CD14-positive monocyte (primary cell): ENCODE measurements around the gene APP. TPM values are rescaled to one million over a fixed set of nuclear protein-coding genes. Genes with fewer than 3 reads are reported as not detected.

Experiments used
- DNase-seq, 3 donors: peaks; one replicate each; pipeline ENCODE4 v3.0.0-alpha.2; 2011 to 2022
- H2AFZ ChIP-seq: 2 replicates; pipeline ENCODE4 v1.6.0; 2012; ENCODE audit warnings: mild to moderate bottlenecking, low read depth, low read length, inconsistent platforms; ENCODE audit not compliant: insufficient read depth, poor library complexity, severe bottlenecking
- H3K27ac ChIP-seq, 2 donors: 1 replicate in 1 of 2; 2 replicates in 1 of 2; pipeline ENCODE4 v1.5.1; 2012 to 2013; ENCODE audit warnings: low read length in 2 of 2, control low read depth in 1 of 2, inconsistent platforms in 1 of 2, low read depth in 1 of 2, mild to moderate bottlenecking in 1 of 2
- H3K27me3 ChIP-seq, 2 donors: one replicate each; pipeline versions ENCODE4 v1.6.0 to v1.6.1; 2011 to 2013; ENCODE audit warnings: low read length in 2 of 2; ENCODE audit not compliant: control insufficient read depth in 2 of 2, insufficient read depth in 2 of 2
- H3K36me3 ChIP-seq, 2 donors: replicated peaks in 1 of 2; 1 replicate in 1 of 2; 2 replicates in 1 of 2; pipeline versions ENCODE4 v1.5.1 to v1.6.1; 2012 to 2013; ENCODE audit warnings: low read length in 2 of 2, control low read depth in 1 of 2, inconsistent platforms in 1 of 2, mild to moderate bottlenecking in 1 of 2; ENCODE audit not compliant: insufficient read depth in 2 of 2, control insufficient read depth in 1 of 2
- H3K4me1 ChIP-seq, 2 donors: 1 replicate in 1 of 2; 2 replicates in 1 of 2; pipeline versions ENCODE4 v1.5.1 to v1.6.1; 2012 to 2013; ENCODE audit warnings: low read length in 2 of 2, control low read depth in 1 of 2, inconsistent platforms in 1 of 2, mild to moderate bottlenecking in 1 of 2, moderate library complexity in 1 of 2; ENCODE audit not compliant: insufficient read depth in 2 of 2, control insufficient read depth in 1 of 2
- H3K4me2 ChIP-seq: replicated peaks from 2 replicates; pipeline ENCODE3; 2012; ENCODE audit warnings: low read length, moderate library complexity, mild to moderate bottlenecking; ENCODE audit not compliant: poor library complexity, severe bottlenecking; ENCODE audit errors: extremely low read depth
- H3K4me3 ChIP-seq, 3 experiments: fragments of 200-600 bp in 1 of 3; sonication (generic) in 1 of 3; replicated peaks in 1 of 3; 1 replicate in 2 of 3; 2 replicates in 1 of 3; pipeline ENCODE4 v1.5.1; 2011 to 2013; ENCODE audit warnings: low read length in 3 of 3, mild to moderate bottlenecking in 3 of 3, control low read depth in 2 of 3, low read depth in 2 of 3, inconsistent platforms in 1 of 3, moderate library complexity in 1 of 3
- H3K79me2 ChIP-seq: 2 replicates; pipeline ENCODE4 v1.6.0; 2012; ENCODE audit warnings: mild to moderate bottlenecking, control low read depth, inconsistent platforms, low read length, moderate library complexity; ENCODE audit not compliant: insufficient read depth
- H3K9ac ChIP-seq: 2 replicates; pipeline ENCODE4 v1.6.0; 2017; ENCODE audit warnings: low read length, mild to moderate bottlenecking; ENCODE audit not compliant: insufficient read depth, poor library complexity, severe bottlenecking
- H3K9me3 ChIP-seq, 2 donors: replicated peaks in 1 of 2; 1 replicate in 1 of 2; 2 replicates in 1 of 2; pipeline versions ENCODE4 v1.5.1 to v1.6.1; 2012 to 2013; ENCODE audit warnings: low read length in 2 of 2, control low read depth in 1 of 2; ENCODE audit not compliant: control insufficient read depth in 1 of 2, insufficient read depth in 1 of 2
- H4K20me1 ChIP-seq: 2 replicates; pipeline ENCODE4 v1.6.0; 2012; ENCODE audit warnings: mild to moderate bottlenecking, low read length, control low read depth, moderate library complexity; ENCODE audit not compliant: insufficient read depth
- H3K27ac Mint-ChIP-seq, 7 donors: one replicate each; pipeline ENCODE4 v1.8.0; 2020; ENCODE audit warnings: mild to moderate bottlenecking in 7 of 7, mixed read lengths in 7 of 7, moderate library complexity in 6 of 7, inconsistent platforms in 2 of 7
- H3K27me3 Mint-ChIP-seq, 3 donors: one replicate each; pipeline ENCODE4 v1.8.0; 2021 to 2022; ENCODE audit warnings: low read depth in 3 of 3, mild to moderate bottlenecking in 3 of 3, mixed read lengths in 3 of 3, moderate library complexity in 3 of 3, inconsistent platforms in 1 of 3
- H3K36me3 Mint-ChIP-seq, 2 donors: one replicate each; pipeline ENCODE4 v1.8.0; 2020; ENCODE audit warnings: mixed read lengths in 2 of 2, inconsistent platforms in 1 of 2, mild to moderate bottlenecking in 1 of 2
- H3K4me1 Mint-ChIP-seq: one replicate; pipeline ENCODE4 v1.8.0; 2020; ENCODE audit warnings: mild to moderate bottlenecking, mixed read lengths
- H3K4me3 Mint-ChIP-seq, 2 donors: one replicate each; pipeline ENCODE4 v1.8.0; 2020; ENCODE audit warnings: mild to moderate bottlenecking in 2 of 2, mixed read lengths in 2 of 2, moderate library complexity in 1 of 2
- H3K9me3 Mint-ChIP-seq, 7 donors: one replicate each; pipeline ENCODE4 v1.8.0; 2020 to 2022; ENCODE audit warnings: mixed read lengths in 7 of 7, mild to moderate bottlenecking in 6 of 7, moderate library complexity in 6 of 7, inconsistent platforms in 2 of 7
- WGBS: methylation state at CpG from one replicate; pipeline ENCODE4 v1.1.5; 2013; ENCODE audit warnings: missing lambda C conversion rate; ENCODE audit not compliant: insufficient coverage; 5-methylcytosine and 5-hydroxymethylcytosine counted together
- intact Hi-C, 2 donors: fragments of 100-400 bp; cut with micrococcal nuclease; formaldehyde crosslinking; loops; one replicate each; pipeline versions ENCODE4 v1.15.0 to v1.15.1; 2023
- polyA plus RNA-seq, 3 donors: library from polyadenylated mRNA; depleted of rRNA in 1 of 3; unstranded in 2 of 3; stranded (reverse) in 1 of 3; fragments of 300-500 nt in 2 of 3; fragments of >200 nt in 1 of 3; fragmentation: Illumina TruSeq in 2 of 3; gene quantifications; 1 replicate in 2 of 3; 2 replicates in 1 of 3; pipeline ENCODE4 v1.2.3, GENCODE V29; 2012 to 2021
- TF ChIP-seq, protein P1 (sequence below): fragments of 200-600 bp; IDR thresholded peaks from one replicate; pipeline ENCODE4 v1.8.0; 2022; ENCODE audit warnings: antibody characterized with exemption, mild to moderate bottlenecking

Gene APP
- polyA plus RNA-seq, 3 donors: 28.0 to 118 (median 35.1) TPM

DNA sequence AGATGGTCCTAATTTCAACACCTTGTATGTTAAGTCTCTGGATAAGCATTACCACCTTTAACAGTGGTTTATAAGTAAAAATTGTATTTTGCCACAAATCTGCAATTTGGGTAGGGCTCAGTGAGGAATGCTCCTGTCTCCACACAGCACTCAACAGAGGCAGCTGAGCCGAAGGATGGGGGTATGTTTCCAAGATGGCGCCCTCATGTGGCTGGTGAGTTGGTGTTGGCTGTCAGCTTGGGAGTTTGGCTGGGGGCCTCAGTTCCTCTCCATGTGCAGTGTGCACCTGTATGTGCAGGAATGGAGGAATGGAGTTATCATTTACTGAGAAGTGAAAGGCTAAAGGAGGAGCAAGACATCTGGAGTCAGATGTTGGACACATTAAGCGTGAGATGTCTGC, 299.0 kb downstream of the APP start:
- no peak overlapping the region for H3K27ac ChIP-seq
- intact Hi-C loops: no loop called here
- H3K4me3 ChIP-seq: no peak overlapping the region
- Mint-ChIP-seq H3K36me3 (peaks cover 0 to 5% of the 10 kb centered on the region in 2 donors), H3K27ac (no peak overlapping the region), H3K9me3 (peaks cover 0 to 8% (median 4%) of the 10 kb centered on the region in 7 donors), H3K4me1 (peaks cover 3% of the 10 kb centered on the region), H3K4me3 (no peak overlapping the region), H3K27me3 (peaks cover 0 to 3% (median 0%) of the 10 kb centered on the region in 3 donors)
- H3K9me3 ChIP-seq: no peaks in the 10 kb centered on the region
- no peaks in the 10 kb centered on the region for H3K79me2 ChIP-seq
- TF ChIP-seq, protein P1, sequence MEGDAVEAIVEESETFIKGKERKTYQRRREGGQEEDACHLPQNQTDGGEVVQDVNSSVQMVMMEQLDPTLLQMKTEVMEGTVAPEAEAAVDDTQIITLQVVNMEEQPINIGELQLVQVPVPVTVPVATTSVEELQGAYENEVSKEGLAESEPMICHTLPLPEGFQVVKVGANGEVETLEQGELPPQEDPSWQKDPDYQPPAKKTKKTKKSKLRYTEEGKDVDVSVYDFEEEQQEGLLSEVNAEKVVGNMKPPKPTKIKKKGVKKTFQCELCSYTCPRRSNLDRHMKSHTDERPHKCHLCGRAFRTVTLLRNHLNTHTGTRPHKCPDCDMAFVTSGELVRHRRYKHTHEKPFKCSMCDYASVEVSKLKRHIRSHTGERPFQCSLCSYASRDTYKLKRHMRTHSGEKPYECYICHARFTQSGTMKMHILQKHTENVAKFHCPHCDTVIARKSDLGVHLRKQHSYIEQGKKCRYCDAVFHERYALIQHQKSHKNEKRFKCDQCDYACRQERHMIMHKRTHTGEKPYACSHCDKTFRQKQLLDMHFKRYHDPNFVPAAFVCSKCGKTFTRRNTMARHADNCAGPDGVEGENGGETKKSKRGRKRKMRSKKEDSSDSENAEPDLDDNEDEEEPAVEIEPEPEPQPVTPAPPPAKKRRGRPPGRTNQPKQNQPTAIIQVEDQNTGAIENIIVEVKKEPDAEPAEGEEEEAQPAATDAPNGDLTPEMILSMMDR: no peak
- H3K36me3 ChIP-seq: no peaks in the 10 kb centered on the region
- no peak overlapping the region for H3K9ac ChIP-seq
- DNase-seq: no peak
- 100% methylated on average over 2 of the region's 3 CpGs for WGBS
- no peaks in the 10 kb centered on the region for H3K27me3 ChIP-seq
- no peak overlapping the region for H2AFZ ChIP-seq
- no peak overlapping the region for H3K4me2 ChIP-seq
- H3K4me1 ChIP-seq: no peaks in the 10 kb centered on the region
- no peaks in the 10 kb centered on the region for H4K20me1 ChIP-seq

DNA sequence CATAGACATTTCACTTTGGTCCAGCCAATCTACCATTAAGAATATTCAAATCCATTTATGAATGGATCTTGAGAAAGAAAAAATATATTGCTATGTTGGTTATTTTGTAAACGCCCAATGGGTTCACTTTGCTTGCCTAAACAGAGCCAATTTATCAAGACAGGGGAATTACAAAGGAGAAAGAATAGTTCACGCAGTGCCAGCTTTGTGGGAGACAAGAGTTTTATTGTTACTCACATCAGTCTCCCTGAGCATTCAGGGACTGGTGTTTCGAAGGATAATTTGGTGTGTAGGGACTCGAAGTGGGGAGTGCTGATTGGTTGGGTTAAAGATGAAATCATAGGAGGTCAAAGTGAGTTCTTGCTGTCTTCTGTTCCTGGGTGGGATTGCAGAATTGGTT, 300.5 kb downstream of the APP start:
- Histone ChIP-seq H3K79me2 (no peaks in the 10 kb centered on the region), H3K4me1 (no peaks in the 10 kb centered on the region), H4K20me1 (no peaks in the 10 kb centered on the region), H3K4me3 (no peak overlapping the region), H3K4me2 (no peak overlapping the region), H3K27me3 (no peaks in the 10 kb centered on the region), H3K27ac (no peak overlapping the region), H3K9me3 (no peaks in the 10 kb centered on the region), H3K36me3 (no peaks in the 10 kb centered on the region), H2AFZ (no peak overlapping the region), H3K9ac (no peak overlapping the region)
- Mint-ChIP-seq H3K9me3 (peaks cover 0 to 8% (median 4%) of the 10 kb centered on the region in 7 donors), H3K27me3 (peaks cover 0 to 5% (median 0%) of the 10 kb centered on the region in 3 donors), H3K27ac (no peak overlapping the region), H3K36me3 (peaks cover 0 to 5% of the 10 kb centered on the region in 2 donors), H3K4me1 (no peaks in the 10 kb centered on the region), H3K4me3 (no peak overlapping the region)
- TF ChIP-seq, protein P1: no peak
- WGBS: 90% methylated on average over 4 of the region's 4 CpGs
- intact Hi-C loops: no loop called here
- no peak for DNase-seq
